HEK293 (cell line): ENCODE data around the gene CHN2.

Experiments
- CTCF ChIA-PET: fragments of 350-600 bp; formaldehyde crosslinking; extraction: SDS; loops from one replicate; lab custom pipeline; 2021; ENCODE audit warnings: antibody characterized with exemption; lab: Yijun Ruan, JAX
- POLR2A ChIA-PET: fragments of 300-600 bp; formaldehyde crosslinking; extraction: SDS; loops from one replicate; lab custom pipeline; 2020; ENCODE audit warnings: antibody characterized with exemption, inconsistent platforms; lab: Yijun Ruan, JAX
- H3K27ac ChIP-seq: fragments of 200-500 bp; sonication (Bioruptor generic); 2 replicates; pipeline ENCODE4 v1.5.1; 2014; ENCODE audit warnings: low read depth, low read length, control low read depth, inconsistent platforms; ENCODE audit errors: extremely low read depth
- H3K36me3 ChIP-seq, 2 experiments: fragments of 200-500 bp in 1 of 2; sonication (Bioruptor generic) in 1 of 2; 1 replicate in 1 of 2; 2 replicates in 1 of 2; pipeline ENCODE4 v1.5.1; 2014 to 2017; ENCODE audit warnings: inconsistent platforms in 2 of 2, low read length in 2 of 2; ENCODE audit not compliant: control insufficient read depth in 2 of 2, insufficient read depth in 1 of 2
- H3K4me1 ChIP-seq: fragments of 200-500 bp; sonication (Bioruptor generic); 2 replicates; pipeline ENCODE4 v1.5.1; 2014; ENCODE audit warnings: mild to moderate bottlenecking, low read length, inconsistent platforms; ENCODE audit not compliant: control insufficient read depth, insufficient read depth
- H3K4me3 ChIP-seq: 2 replicates; pipeline ENCODE4 v1.5.1; 2011; ENCODE audit warnings: low read depth, mild to moderate bottlenecking, control low read depth, low read length, moderate library complexity
- H3K9me3 ChIP-seq: fragments of 200-500 bp; sonication (Bioruptor generic); 2 replicates; pipeline ENCODE4 v1.5.1; 2014; ENCODE audit warnings: low read depth, low read length, inconsistent platforms; ENCODE audit not compliant: control insufficient read depth, insufficient read depth
- ELK4 ChIP-seq: IDR thresholded peaks from 2 replicates; pipeline ENCODE4 v1.6.1; 2011; ENCODE audit warnings: mild to moderate bottlenecking, low read depth, low read length, borderline replicate concordance
- GLIS1 ChIP-seq: fragments of 450-650 bp; formaldehyde crosslinking; IDR thresholded peaks from 2 replicates; pipeline ENCODE4 v1.5.1; 2016; ENCODE audit warnings: missing biosample characterization, missing genetic modification characterization
- GLIS2 ChIP-seq: fragments of 450-650 bp; formaldehyde crosslinking; IDR thresholded peaks from 2 replicates; pipeline ENCODE4 v1.5.1; 2016; ENCODE audit warnings: missing biosample characterization, missing genetic modification characterization
- HOXA7 ChIP-seq: sonication (generic); formaldehyde crosslinking; IDR thresholded peaks from 2 replicates; pipeline ENCODE4 v1.8.1; 2022; ENCODE audit warnings: missing genetic modification reagents, borderline replicate concordance
- MZF1 ChIP-seq: fragments of 450-650 bp; formaldehyde crosslinking; IDR thresholded peaks from 2 replicates; pipeline ENCODE4 v1.5.1; 2017; ENCODE audit warnings: missing biosample characterization, missing genetic modification characterization, borderline replicate concordance
- OSR2 ChIP-seq: fragments of 450-650 bp; formaldehyde crosslinking; IDR thresholded peaks from 2 replicates; pipeline ENCODE4 v1.5.1; 2016; ENCODE audit warnings: missing biosample characterization, missing genetic modification characterization
- PRDM10 ChIP-seq: fragments of 450-650 bp; formaldehyde crosslinking; IDR thresholded peaks from 2 replicates; pipeline ENCODE4 v1.5.1; 2016; ENCODE audit warnings: missing biosample characterization, missing genetic modification characterization
- SCRT2 ChIP-seq: fragments of 450-650 bp; formaldehyde crosslinking; IDR thresholded peaks from 2 replicates; pipeline ENCODE4 v1.5.1; 2016; ENCODE audit warnings: missing biosample characterization, missing genetic modification characterization
- SETDB1 ChIP-seq: IDR thresholded peaks from one replicate; pipeline ENCODE4 v1.6.1; 2017; ENCODE audit warnings: mild to moderate bottlenecking, low read length, moderate library complexity, mixed read lengths; ENCODE audit not compliant: insufficient read length
- SP3 ChIP-seq: fragments of 450-650 bp; formaldehyde crosslinking; IDR thresholded peaks from 2 replicates; pipeline ENCODE4 v1.5.1; 2016; ENCODE audit warnings: missing biosample characterization, missing genetic modification characterization
- YY1 ChIP-seq: fragments of 450-650 bp; formaldehyde crosslinking; IDR thresholded peaks from 2 replicates; pipeline ENCODE4 v1.5.1; 2018; ENCODE audit warnings: missing biosample characterization, missing genetic modification characterization
- ZBTB17 ChIP-seq: fragments of 450-650 bp; formaldehyde crosslinking; IDR thresholded peaks from 2 replicates; pipeline ENCODE4 v1.5.1; 2016; ENCODE audit warnings: missing biosample characterization, missing genetic modification characterization
- ZFP37 ChIP-seq: fragments of 450-650 bp; formaldehyde crosslinking; IDR thresholded peaks from 2 replicates; pipeline ENCODE4 v1.5.1; 2016; ENCODE audit warnings: missing biosample characterization, missing genetic modification characterization
- ZIC2 ChIP-seq: fragments of 450-650 bp; formaldehyde crosslinking; IDR thresholded peaks from 2 replicates; pipeline ENCODE4 v1.5.1; 2016; ENCODE audit warnings: missing biosample characterization, missing genetic modification characterization
- ZNF138 ChIP-seq: fragments of 450-650 bp; formaldehyde crosslinking; IDR thresholded peaks from 2 replicates; pipeline ENCODE4 v1.5.1; 2016; ENCODE audit warnings: missing biosample characterization, missing genetic modification characterization, borderline replicate concordance
- ZNF398 ChIP-seq: fragments of 450-650 bp; formaldehyde crosslinking; IDR thresholded peaks from 2 replicates; pipeline ENCODE4 v1.5.1; 2017; ENCODE audit warnings: missing biosample characterization, missing genetic modification characterization
- ZNF433 ChIP-seq: fragments of 450-650 bp; formaldehyde crosslinking; IDR thresholded peaks from 2 replicates; pipeline ENCODE4 v1.5.1; 2016; ENCODE audit warnings: missing biosample characterization, missing genetic modification characterization, low read depth
- ZNF488 ChIP-seq: fragments of 450-650 bp; formaldehyde crosslinking; IDR thresholded peaks from 2 replicates; pipeline ENCODE4 v1.5.1; 2016; ENCODE audit warnings: missing biosample characterization, missing genetic modification characterization
- ZNF530 ChIP-seq: fragments of 450-650 bp; formaldehyde crosslinking; IDR thresholded peaks from 2 replicates; pipeline ENCODE4 v1.5.1; 2016; ENCODE audit warnings: low read depth, missing biosample characterization, missing genetic modification characterization
- ZNF623 ChIP-seq: fragments of 450-650 bp; formaldehyde crosslinking; IDR thresholded peaks from 2 replicates; pipeline ENCODE4 v1.5.1; 2016; ENCODE audit warnings: missing biosample characterization, missing genetic modification characterization
- ZNF792 ChIP-seq: fragments of 450-650 bp; formaldehyde crosslinking; IDR thresholded peaks from 2 replicates; pipeline ENCODE4 v1.5.1; 2016; ENCODE audit warnings: missing biosample characterization, missing genetic modification characterization
- ZNF830 ChIP-seq: fragments of 450-650 bp; IDR thresholded peaks from 2 replicates; pipeline ENCODE4 v1.5.0; 2018; ENCODE audit warnings: missing biosample characterization, missing genetic modification characterization, low read depth, mild to moderate bottlenecking, moderate library complexity
- ZSCAN18 ChIP-seq: fragments of 450-650 bp; formaldehyde crosslinking; IDR thresholded peaks from 2 replicates; pipeline ENCODE4 v1.5.1; 2016; ENCODE audit warnings: missing biosample characterization, missing genetic modification characterization
- ZSCAN30 ChIP-seq: fragments of 450-650 bp; IDR thresholded peaks from 2 replicates; pipeline ENCODE4 v1.5.1; 2018; ENCODE audit warnings: missing biosample characterization, mild to moderate bottlenecking, missing genetic modification characterization, moderate library complexity

Gene CHN2

GRCh38 chr7:29277436-29278215, 83.1 kb downstream of the CHN2 start:
- ChIA-PET CTCF (no interaction called here), POLR2A (no interaction called here)
- Histone ChIP-seq H3K27ac (no peak overlapping the region), H3K4me3 (no peak overlapping the region), H3K9me3 (no peaks in the 10 kb centered on the region), H3K4me1 (peaks cover 20% of the 10 kb centered on the region), H3K36me3 (no peaks in the 10 kb centered on the region)
- TF ChIP-seq ZNF138 (tag by site-specific recombination) (no peak), MZF1 (tag by site-specific recombination) (no peak), HOXA7 (CRISPR knock-in tag) (no peak), ZSCAN30 (tag by site-specific recombination) (no peak), GLIS2 (tag by site-specific recombination) (no peak), ZNF398 (tag by site-specific recombination) (no peak), SETDB1 (no peak), OSR2 (tag by site-specific recombination) (no peak), ZNF433 (no peak), ZNF488 (tag by site-specific recombination) (no peak), ZBTB17 (tag by site-specific recombination) (no peak)

- no peak overlapping the region for H3K4me3 ChIP-seq
- ChIA-PET POLR2A (interaction anchor here (0.7 kb wide), 3 partner anchors 142 to 1034 kb away, joined by 3 to 7 read pairs (median 4); no protein-coding TSS in a partner anchor), CTCF (interaction anchor here (0.6 kb wide), 1 partner anchor 164 kb away, joined by 3 read pairs; no protein-coding TSS in a partner anchor)
- H3K4me1 ChIP-seq, result peaks cover 20% of the 10 kb centered on the region
- no peaks in the 10 kb centered on the region for H3K9me3 ChIP-seq
- H3K36me3 ChIP-seq, result no peaks in the 10 kb centered on the region
- H3K27ac ChIP-seq, result no peak overlapping the region
- no peak for TF ChIP-seq PRDM10
- no peak for TF ChIP-seq ZNF792 (tag by site-specific recombination)
- 0 out of 2 replicates have a peak, but pooled peaks have one; percentile 17 for TF ChIP-seq GLIS2 (tag by site-specific recombination)
- TF ChIP-seq GLIS1, result peak; percentile 83
- TF ChIP-seq ZFP37 (tag by site-specific recombination), result no peak
- TF ChIP-seq SP3 (tag by site-specific recombination), result no peak
- no peak for TF ChIP-seq ZNF530 (tag by site-specific recombination)
- TF ChIP-seq ZSCAN18 (tag by site-specific recombination), result no peak
- no peak for TF ChIP-seq ELK4
- TF ChIP-seq ZNF830 (tag by site-specific recombination), result no peak
- TF ChIP-seq ZNF623 (tag by site-specific recombination), result no peak
- peak; percentile 69 for TF ChIP-seq SCRT2 (tag by site-specific recombination)
- 0 out of 2 replicates have a peak, but pooled peaks have one; percentile 24 for TF ChIP-seq ZIC2
- no peak for TF ChIP-seq YY1 (tag by site-specific recombination)
Observed at GRCh38 chr7:29278337-29279069, 83.9 kb downstream of the CHN2 start.
